Neuron (in vitro differentiated cells): ENCODE measurements around the gene DMRTA2.

ENCODE experiments used
- H2AFZ ChIP-seq: one replicate; pipeline ENCODE4 v1.6.1; 2013; ENCODE audit warnings: low read depth, mild to moderate bottlenecking, inconsistent platforms, low read length, moderate library complexity
- H3K27me3 ChIP-seq: one replicate; pipeline ENCODE4 v1.6.1; 2013; ENCODE audit warnings: low read length; ENCODE audit not compliant: insufficient read depth
- H3K36me3 ChIP-seq: one replicate; pipeline ENCODE4 v1.6.1; 2013; ENCODE audit warnings: low read length; ENCODE audit not compliant: insufficient read depth
- H3K4me1 ChIP-seq: one replicate; pipeline ENCODE4 v1.6.1; 2013; ENCODE audit warnings: low read length; ENCODE audit not compliant: insufficient read depth
- H3K4me3 ChIP-seq: 2 replicates; pipeline ENCODE4 v1.5.1; 2013; ENCODE audit warnings: mild to moderate bottlenecking, low read length, moderate library complexity
- H3K9me3 ChIP-seq: one replicate; pipeline ENCODE4 v1.6.1; 2013; ENCODE audit warnings: low read length

The DMRTA2 gene

DNA sequence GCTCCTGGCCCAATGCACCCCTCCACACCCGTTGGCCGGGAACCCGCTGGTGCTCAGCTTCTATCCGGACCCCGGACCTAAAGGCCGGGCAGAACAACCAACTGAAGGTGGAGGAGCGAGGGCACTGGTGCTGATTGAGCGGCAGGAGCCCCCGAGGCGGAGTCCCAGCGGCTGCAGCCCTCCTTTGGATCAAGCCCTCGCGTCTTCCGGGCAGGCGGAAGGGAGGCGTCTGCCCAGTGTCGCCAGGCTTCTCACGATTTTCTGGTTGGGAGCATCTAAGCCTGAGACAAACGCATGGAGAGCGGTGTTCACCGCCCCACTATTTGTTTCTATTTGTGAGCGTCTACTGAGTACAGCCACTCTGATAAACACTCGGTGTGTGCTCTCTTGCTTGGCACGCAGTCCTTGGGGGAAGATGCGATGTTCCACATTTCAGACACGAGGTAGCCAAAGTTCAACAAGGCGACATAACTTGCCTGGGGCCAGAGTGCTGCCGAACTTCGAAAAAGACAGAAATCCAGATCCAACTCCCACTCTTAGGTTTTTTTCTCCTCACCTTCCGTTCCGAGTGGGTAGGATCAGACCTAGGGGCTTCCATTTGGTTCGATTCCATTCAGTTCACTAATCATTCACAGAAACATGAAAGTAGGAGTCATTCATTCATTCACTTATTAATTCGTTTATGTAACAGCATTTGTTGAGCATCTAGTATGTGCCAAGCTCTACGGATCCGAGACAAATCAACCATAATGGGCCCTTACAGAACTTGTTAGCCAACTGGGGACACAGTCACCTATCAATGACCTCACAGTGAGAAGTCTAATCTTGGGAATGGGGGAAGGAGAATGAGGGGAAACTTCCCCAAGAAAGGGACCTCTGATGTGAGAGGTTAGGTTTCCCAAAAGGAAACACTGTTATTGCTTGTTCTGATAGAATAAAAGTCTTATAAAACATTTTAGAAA, 4.9 kb upstream of the DMRTA2 start:
- no peaks in the 10 kb centered on the region for H3K36me3 ChIP-seq
- H3K9me3 ChIP-seq = no peaks in the 10 kb centered on the region
- no peak overlapping the region for H2AFZ ChIP-seq
- H3K4me1 ChIP-seq = peaks cover 13% of the 10 kb centered on the region
- H3K27me3 ChIP-seq = peaks cover 88% of the 10 kb centered on the region
- no peak overlapping the region for H3K4me3 ChIP-seq

GRCh38 chr1:50427086-50427817, 4.0 kb upstream of the DMRTA2 start:
- no peak overlapping the region for H3K4me3 ChIP-seq
- H3K9me3 ChIP-seq = no peaks in the 10 kb centered on the region
- H3K36me3 ChIP-seq = no peaks in the 10 kb centered on the region

GRCh38 chr1:50426702-50427085, 3.5 kb upstream of the DMRTA2 start:
- Histone ChIP-seq H3K27me3 (peaks cover 92% of the 10 kb centered on the region), H3K36me3 (no peaks in the 10 kb centered on the region), H2AFZ (no peak overlapping the region), H3K4me1 (peaks cover 19% of the 10 kb centered on the region), H3K4me3 (no peak overlapping the region), H3K9me3 (no peaks in the 10 kb centered on the region)

More at GRCh38 chr1:50427086-50427817, 4.0 kb upstream of the DMRTA2 start:
- H3K27me3 ChIP-seq = peaks cover 92% of the 10 kb centered on the region
- H3K4me1 ChIP-seq = peaks cover 19% of the 10 kb centered on the region
- no peak overlapping the region for H2AFZ ChIP-seq

DNA sequence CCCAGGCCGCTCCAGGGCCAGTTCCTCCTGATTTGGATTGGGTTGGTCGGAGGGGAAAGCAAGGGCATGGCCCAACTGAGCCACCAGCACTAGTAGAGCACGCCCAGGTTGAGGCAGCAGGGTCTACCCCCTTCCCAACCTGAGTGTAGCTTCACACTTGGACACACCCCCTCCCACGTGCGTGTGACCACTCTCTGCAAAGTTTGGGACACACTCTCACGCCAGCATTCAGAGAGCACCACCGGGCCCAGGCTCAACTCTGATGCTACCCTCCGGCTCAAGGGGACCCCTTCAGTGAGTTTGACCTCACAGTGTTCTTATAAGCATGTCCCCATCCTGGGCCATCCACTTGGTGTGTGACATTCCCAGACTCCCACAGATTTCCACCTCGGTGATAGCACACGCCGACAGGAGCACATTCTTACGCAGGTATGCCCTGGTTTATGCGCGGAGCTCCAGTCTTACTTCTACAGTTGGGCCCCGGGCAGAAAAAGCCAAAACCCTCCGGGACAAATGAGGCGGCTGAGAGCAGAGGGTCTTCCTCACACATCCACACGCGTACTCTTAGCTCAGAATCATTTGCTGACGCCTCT, 3.0 kb upstream of the DMRTA2 start:
- Histone ChIP-seq H3K9me3 (no peaks in the 10 kb centered on the region), H3K4me3 (no peak overlapping the region), H3K36me3 (no peaks in the 10 kb centered on the region), H3K27me3 (peaks cover 92% of the 10 kb centered on the region), H3K4me1 (peaks cover 19% of the 10 kb centered on the region), H2AFZ (no peak overlapping the region)

DNA sequence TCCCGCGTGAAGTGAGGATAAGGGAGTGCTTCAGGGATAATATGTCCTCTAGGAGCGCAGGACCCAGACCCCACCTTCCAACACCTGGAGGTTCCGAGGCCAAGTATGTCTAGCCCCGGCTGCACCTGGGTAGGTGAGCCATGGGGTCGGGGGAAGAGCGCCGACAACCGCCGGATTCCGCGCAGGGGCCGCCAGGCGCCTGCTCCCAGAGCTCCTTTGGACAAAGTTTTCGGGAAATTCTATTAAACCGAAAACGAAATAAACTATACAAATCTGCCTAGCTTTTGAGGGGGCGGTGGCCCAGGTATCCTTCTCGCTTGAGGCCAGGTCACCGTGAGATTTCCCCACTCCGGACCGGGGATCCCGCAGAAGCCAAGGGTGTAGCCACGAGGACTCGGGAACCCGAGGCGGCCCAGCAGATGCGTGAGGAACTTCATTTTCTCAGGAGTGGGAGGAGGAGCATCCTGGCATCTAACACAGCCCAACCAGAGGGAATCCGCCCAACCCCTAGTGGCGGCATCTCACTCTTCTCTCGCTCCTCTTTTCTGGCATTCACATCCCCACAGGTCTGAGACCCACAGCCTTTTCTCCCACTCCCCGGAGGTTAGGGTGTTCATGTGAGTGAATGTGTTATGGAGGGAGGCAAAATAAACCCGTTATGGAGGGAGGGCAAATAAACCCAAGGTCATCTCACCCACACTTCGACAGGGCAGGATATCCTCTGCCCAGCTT, 2.3 kb upstream of the DMRTA2 start:
- Histone ChIP-seq H3K4me1 (peaks cover 19% of the 10 kb centered on the region), H2AFZ (no peak overlapping the region), H3K27me3 (peaks cover 92% of the 10 kb centered on the region), H3K36me3 (no peaks in the 10 kb centered on the region), H3K9me3 (no peaks in the 10 kb centered on the region), H3K4me3 (no peak overlapping the region)

GRCh38 chr1:50424884-50425375, 1.7 kb upstream of the DMRTA2 start:
- Histone ChIP-seq H3K4me1 (peaks cover 19% of the 10 kb centered on the region), H3K9me3 (no peaks in the 10 kb centered on the region), H3K4me3 (no peak overlapping the region), H3K36me3 (no peaks in the 10 kb centered on the region), H2AFZ (no peak overlapping the region), H3K27me3 (peaks cover 92% of the 10 kb centered on the region)

- Histone ChIP-seq H2AFZ (no peak overlapping the region), H3K27me3 (peaks cover 93% of the 10 kb centered on the region), H3K4me1 (peaks cover 19% of the 10 kb centered on the region), H3K4me3 (peak overlapping the region; percentile 53), H3K36me3 (no peaks in the 10 kb centered on the region), H3K9me3 (no peaks in the 10 kb centered on the region)
Measured at GRCh38 chr1:50424045-50424883, 1.0 kb upstream of the DMRTA2 start.

DNA sequence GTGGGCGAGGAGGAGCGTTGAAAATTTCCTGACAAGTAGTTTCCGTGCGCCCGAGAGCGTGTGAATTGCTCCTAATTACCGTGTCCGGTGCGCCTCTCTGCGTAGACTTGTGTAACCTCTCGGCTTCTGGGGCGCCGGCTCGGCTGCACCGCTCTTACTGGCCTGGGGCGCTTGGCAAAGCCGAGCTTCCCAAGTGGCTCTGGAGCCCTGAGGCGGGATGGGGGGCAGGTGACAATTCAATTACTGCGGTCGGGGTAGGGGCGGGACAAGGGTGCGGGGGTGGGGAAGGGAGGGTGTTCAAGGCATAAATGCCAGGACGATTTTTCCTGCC, 392 bp upstream of the DMRTA2 start:
- H3K9me3 ChIP-seq = no peaks in the 10 kb centered on the region
- peaks cover 19% of the 10 kb centered on the region for H3K4me1 ChIP-seq
- H3K4me3 ChIP-seq = peak overlapping the region; percentile 53
- H2AFZ ChIP-seq = peak overlapping the region; percentile 98
- H3K27me3 ChIP-seq = peaks cover 92% of the 10 kb centered on the region
- H3K36me3 ChIP-seq = no peaks in the 10 kb centered on the region

DNA sequence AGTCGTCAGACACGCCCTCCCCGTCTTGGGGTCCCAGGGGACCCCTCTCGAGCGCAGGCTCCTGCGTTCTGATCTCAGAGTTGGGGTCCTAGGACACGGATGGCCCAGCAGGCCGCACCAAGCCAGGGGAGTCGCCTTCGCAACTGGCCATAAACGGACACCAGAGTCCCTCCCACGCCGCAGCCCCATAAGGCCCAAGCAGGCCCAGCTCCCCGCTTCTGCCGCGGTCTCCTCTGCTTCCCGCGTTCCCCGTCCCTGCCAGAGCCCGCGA, 633 bp downstream of the DMRTA2 start:
- H2AFZ ChIP-seq = peak overlapping the region; percentile 98
- no peaks in the 10 kb centered on the region for H3K9me3 ChIP-seq
- peak overlapping the region; percentile 53 for H3K4me3 ChIP-seq
- no peaks in the 10 kb centered on the region for H3K36me3 ChIP-seq
- peaks cover 91% of the 10 kb centered on the region for H3K27me3 ChIP-seq
- peaks cover 17% of the 10 kb centered on the region for H3K4me1 ChIP-seq

- Histone ChIP-seq H3K9me3 (no peaks in the 10 kb centered on the region), H3K27me3 (peaks cover 91% of the 10 kb centered on the region), H3K36me3 (no peaks in the 10 kb centered on the region), H3K4me1 (peaks cover 11% of the 10 kb centered on the region), H3K4me3 (peak overlapping the region; percentile 53), H2AFZ (no peak overlapping the region)
Measured at GRCh38 chr1:50421768-50422674, 1.2 kb downstream of the DMRTA2 start.

DNA sequence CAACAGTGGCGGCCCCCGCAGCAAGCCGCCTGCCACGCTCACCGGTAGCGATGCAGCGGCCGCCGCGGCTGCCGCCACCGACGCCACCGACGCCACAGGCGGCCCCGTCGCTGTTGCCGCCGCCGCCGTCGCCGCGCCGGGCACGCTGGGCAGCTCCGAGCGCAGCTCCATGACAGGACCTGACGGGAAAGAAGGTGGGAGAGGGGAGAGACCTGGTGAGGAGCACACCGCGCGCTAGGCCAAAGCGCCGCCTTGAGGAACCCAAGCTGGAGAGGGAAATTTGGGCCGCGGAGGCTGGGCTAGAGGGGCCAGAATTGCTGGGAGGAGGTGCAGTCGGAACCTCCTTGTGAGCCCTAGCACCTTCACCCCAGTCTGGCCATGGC, 1.9 kb downstream of the DMRTA2 start:
- no peak overlapping the region for H3K4me3 ChIP-seq
- peak overlapping the region; percentile 3 for H2AFZ ChIP-seq
- peaks cover 11% of the 10 kb centered on the region for H3K4me1 ChIP-seq
- H3K36me3 ChIP-seq = no peaks in the 10 kb centered on the region
- no peaks in the 10 kb centered on the region for H3K9me3 ChIP-seq
- peaks cover 91% of the 10 kb centered on the region for H3K27me3 ChIP-seq
